IPS DF 6.9 (cell line): ENCODE measurements around the gene ZSWIM1.

Experiments
- DNase-seq: peaks from one replicate; pipeline ENCODE4 v3.0.0-alpha.2; 2013; ENCODE audit warnings: low read depth, low spot score
- H3K27ac ChIP-seq: one replicate; pipeline ENCODE4 v1.5.1; 2013; ENCODE audit warnings: low read length, control low read depth
- H3K27me3 ChIP-seq: 2 replicates; pipeline ENCODE4 v1.6.1; 2013; ENCODE audit warnings: mild to moderate bottlenecking, low read length; ENCODE audit not compliant: control insufficient read depth, insufficient read depth
- H3K36me3 ChIP-seq: 2 replicates; pipeline ENCODE4 v1.6.1; 2013; ENCODE audit warnings: low read length; ENCODE audit not compliant: control insufficient read depth, insufficient read depth
- H3K4me1 ChIP-seq: 2 replicates; pipeline ENCODE4 v1.6.1; 2013; ENCODE audit warnings: low read length; ENCODE audit not compliant: control insufficient read depth, insufficient read depth
- H3K4me3 ChIP-seq: 2 replicates; pipeline ENCODE4 v1.5.1; 2013; ENCODE audit warnings: mild to moderate bottlenecking, low read length
- H3K9me3 ChIP-seq: 2 replicates; pipeline ENCODE4 v1.6.1; 2013; ENCODE audit warnings: low read length, inconsistent platforms; ENCODE audit not compliant: control insufficient read depth, insufficient read depth
- WGBS: extraction: QIAGEN DNeasy Blood & Tissue Kit; methylation state at CpG from one replicate; pipeline ENCODE4 v1.1.7; 2013; ENCODE audit warnings: mixed read lengths, missing lambda C conversion rate; ENCODE audit not compliant: insufficient read length, insufficient coverage; 5-methylcytosine and 5-hydroxymethylcytosine counted together

Gene ZSWIM1

GRCh38 chr20:45909336-45909808 is 28.3 kb downstream of the ZSWIM1 start:
- 100% methylated on average over 1 of the region's 12 CpGs for WGBS
- Histone ChIP-seq H3K27me3 (no peaks in the 10 kb centered on the region), H3K4me1 (peaks cover 3% of the 10 kb centered on the region; the same call in 1 of the 2 replicates), H3K9me3 (no peaks in the 10 kb centered on the region), H3K36me3 (peaks cover 18% of the 10 kb centered on the region), H3K4me3 (no peak overlapping the region), H3K27ac (no peak overlapping the region)
- no peak for DNase-seq

DNA sequence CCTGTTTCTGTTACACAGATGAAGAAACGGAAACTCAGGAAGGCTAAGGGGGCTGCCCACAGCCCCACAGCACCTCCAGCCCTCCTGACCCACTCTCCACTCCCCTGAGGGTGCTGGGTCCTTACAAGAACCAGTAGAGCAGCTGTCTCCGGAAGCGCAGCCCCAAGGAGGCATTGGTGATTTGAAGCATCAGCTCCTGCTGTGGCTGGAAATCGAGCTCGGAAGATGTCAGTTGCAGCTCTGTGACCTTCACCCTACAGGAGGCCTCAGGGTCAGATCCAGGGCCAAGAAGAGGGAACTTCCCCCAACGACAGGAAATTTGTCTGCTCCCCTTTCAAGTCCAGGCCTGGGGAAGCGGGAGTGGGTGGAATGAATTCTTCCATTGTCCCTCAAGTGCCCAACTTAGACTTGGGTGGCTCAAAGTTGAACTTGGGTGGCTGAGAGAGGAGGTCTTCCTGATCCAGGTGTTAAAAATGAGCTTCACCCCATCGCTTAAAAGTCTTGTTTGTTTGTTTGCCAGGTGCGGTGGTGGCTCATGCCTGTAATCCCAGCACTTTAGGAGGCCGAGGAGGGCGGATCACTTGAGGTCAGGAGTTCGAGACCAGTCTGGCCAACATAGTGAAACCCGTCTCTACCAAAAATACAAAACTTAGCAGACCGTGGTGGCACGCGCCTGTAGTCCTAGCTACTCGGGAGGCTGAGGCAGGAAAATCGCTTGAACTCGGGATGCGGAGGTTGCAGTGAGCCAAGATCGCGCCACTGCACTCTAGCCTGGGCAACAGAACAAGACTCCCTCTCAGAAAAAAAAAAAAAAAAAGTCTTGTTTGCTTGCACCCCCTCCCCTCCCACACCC is 29.0 kb downstream of the ZSWIM1 start:
- no peak overlapping the region for H3K4me3 ChIP-seq
- no CpG with 5 or more reads among the region's 22 CpGs for WGBS
- no peaks in the 10 kb centered on the region for H3K9me3 ChIP-seq

DNA sequence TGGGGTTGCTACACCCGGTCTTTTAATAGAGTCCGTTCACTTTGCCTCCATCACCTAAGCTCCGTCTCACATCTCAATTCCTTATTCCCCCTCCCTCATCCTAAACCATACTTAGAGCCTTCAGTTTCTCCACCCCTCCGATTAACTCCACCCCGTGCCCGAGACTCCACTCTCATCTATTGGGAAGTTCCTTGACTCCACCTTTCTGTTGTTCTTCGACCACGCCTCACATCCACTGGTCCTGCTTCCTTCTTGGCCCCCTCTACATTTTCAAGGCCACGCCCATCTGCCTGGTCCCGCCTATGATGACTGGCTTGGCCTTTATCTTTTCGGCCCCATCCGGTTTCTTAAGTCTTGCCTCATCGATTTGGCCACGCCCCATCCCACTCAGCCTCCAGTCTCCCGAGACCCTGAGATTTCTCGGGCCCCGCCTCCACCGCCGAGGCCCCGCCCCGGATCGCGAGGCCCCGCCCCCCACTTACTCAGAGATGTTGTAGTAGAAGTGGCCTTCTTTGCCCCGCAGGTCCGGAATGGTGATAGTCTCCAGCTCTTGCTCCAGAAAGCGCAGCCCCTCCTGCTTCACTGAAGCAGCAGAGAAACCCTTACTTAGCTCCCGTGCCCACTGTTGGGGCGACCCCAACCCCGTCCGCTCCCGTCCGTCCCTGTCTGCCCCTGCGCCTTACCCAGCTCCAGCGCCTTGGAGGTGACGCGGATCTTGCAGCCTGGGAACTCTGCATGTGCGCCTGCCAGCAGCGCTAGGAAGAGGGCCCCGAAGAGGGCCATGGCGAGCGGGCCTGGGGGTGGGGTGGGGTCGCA is 29.9 kb downstream of the ZSWIM1 start:
- H3K9me3 ChIP-seq: no peaks in the 10 kb centered on the region
- peaks cover 10% of the 10 kb centered on the region for H3K36me3 ChIP-seq
- no peaks in the 10 kb centered on the region for H3K27me3 ChIP-seq
- no peak overlapping the region for H3K27ac ChIP-seq
- peaks cover 3% of the 10 kb centered on the region; the same call in 1 of the 2 replicates for H3K4me1 ChIP-seq
- peak overlapping the region; percentile 69; the same call in 1 of the 2 replicates for H3K4me3 ChIP-seq
- WGBS: 100% methylated on average over 2 of the region's 43 CpGs
- DNase-seq: peak; percentile 100

More for the DNA sequence above, 29.0 kb downstream of the ZSWIM1 start:
- peaks cover 12% of the 10 kb centered on the region for H3K36me3 ChIP-seq
- H3K27me3 ChIP-seq: no peaks in the 10 kb centered on the region
- no peak overlapping the region for H3K27ac ChIP-seq
- DNase-seq: no peak
- peaks cover 3% of the 10 kb centered on the region; the same call in 1 of the 2 replicates for H3K4me1 ChIP-seq

DNA sequence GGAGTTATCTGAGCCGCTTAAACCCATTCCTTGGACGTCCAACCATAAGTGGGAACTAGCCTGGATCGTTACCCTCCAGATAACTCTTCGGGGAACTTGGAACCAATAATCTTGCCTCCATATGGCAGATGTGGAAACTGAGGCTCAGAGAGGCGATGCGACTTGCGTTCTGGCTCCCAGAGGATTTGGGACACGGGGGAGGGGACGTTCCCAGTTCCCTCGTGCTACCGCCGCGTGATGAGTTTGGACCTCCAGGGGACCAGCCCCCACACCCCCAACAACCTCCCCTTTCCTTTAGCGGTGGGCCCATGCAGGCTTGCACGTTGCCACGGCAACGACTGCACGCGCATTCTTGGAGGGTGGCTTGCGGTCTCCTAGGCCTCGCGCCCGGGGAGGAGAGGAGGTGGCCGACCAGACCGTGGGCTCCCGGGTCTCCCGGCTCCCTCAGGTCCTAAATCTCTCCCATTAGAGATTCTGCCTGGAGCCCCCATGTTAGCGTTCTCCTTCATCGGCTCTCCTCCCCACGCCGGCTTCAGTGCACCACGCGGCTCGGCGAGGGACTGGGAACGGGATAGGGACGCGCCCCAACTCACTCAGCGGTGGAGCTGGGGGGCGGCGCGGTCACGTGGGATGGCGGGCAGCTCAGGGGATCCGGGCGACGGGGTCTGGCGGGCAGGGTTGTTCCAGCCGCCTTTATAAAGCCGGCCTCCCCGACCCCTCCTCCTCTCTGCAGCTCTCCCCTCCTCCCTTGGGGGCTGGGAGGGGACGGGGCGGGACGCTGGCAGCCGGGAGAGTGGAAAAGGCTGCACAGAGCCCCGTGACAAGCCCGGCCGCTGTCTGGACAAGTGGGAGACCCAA is 30.7 kb downstream of the ZSWIM1 start, which contains the start of gene PLTP:
Gene PLTP (minus strand): TSS at position 670 of the 858 bp plus-strand sequence. CDS start 703 bp downstream, outside the sequence.
- WGBS: no CpG with 5 or more reads among the region's 58 CpGs
- H3K4me3 ChIP-seq: peak within 1 kb of the TSS; percentile 69; the same call in 1 of the 2 replicates
- no peak within 1 kb of the TSS for H3K27ac ChIP-seq
- H3K4me1 ChIP-seq: peaks cover 3% of the 10 kb centered on the region; the same call in 1 of the 2 replicates
- DNase-seq: no peak
- no peaks in the 10 kb centered on the region for H3K9me3 ChIP-seq
- H3K27me3 ChIP-seq: no peaks in the 10 kb centered on the region
- H3K36me3 ChIP-seq: peaks cover 10% of the 10 kb centered on the region; the same call in 1 of the 2 replicates

- WGBS: no CpG with 5 or more reads among the region's 4 CpGs
- Histone ChIP-seq H3K27ac (no peak overlapping the region), H3K9me3 (no peaks in the 10 kb centered on the region), H3K36me3 (peaks cover 9% of the 10 kb centered on the region; the same call in 1 of the 2 replicates), H3K4me1 (peaks cover 3% of the 10 kb centered on the region; the same call in 1 of the 2 replicates), H3K4me3 (peak overlapping the region; percentile 69; the same call in 1 of the 2 replicates), H3K27me3 (no peaks in the 10 kb centered on the region)
- DNase-seq: no peak
Measured at GRCh38 chr20:45912344-45912682, 31.3 kb downstream of the ZSWIM1 start.

DNA sequence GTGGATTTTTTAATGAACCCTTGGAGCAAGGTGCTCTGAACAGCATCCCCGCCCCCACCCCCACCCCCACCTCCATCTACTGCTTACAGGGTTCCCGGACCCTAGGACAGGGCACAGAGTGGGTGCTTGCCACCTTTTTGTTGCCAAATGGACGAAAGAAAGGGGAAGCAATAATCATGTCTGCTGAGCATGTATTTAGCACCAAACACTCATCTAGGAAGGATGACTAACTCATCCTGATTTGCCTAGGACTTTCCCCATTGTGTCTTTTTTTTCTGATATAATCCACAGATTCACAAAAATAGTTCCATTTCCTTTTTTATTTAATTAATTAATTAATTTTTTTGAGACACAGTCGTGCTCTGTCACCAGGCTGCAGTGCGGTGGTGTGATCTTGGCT is 32.1 kb downstream of the ZSWIM1 start:
- Histone ChIP-seq H3K36me3 (0 out of 2 replicates have a peak, but pooled peaks cover 5% of the 10 kb centered on the region), H3K4me3 (no peak overlapping the region), H3K4me1 (peaks cover 3% of the 10 kb centered on the region; the same call in 1 of the 2 replicates), H3K27ac (no peak overlapping the region), H3K27me3 (no peaks in the 10 kb centered on the region), H3K9me3 (no peaks in the 10 kb centered on the region)
- no CpG with 5 or more reads among the region's 5 CpGs for WGBS
- DNase-seq: no peak

DNA sequence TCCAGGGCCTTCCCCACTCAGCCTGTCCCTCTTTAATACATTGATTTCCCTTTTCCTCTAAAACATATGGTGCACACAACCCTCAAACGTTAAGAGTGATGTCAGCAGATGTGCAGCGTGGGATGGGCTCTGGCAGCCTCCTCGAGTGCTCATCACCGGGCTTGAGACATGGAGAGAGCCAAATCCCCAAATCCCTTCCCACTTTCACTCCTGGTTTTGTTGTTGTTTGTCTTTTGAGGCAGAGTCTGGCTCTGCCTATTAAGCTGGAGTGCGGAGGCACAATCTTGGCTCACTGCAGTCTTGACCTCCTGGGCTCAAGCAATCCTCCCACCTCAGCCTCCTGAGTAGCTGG is 36.7 kb downstream of the ZSWIM1 start:
- no peaks in the 10 kb centered on the region for H3K4me1 ChIP-seq
- H3K27ac ChIP-seq: no peak overlapping the region
- WGBS: no CpG with 5 or more reads among the region's 5 CpGs
- no peaks in the 10 kb centered on the region for H3K27me3 ChIP-seq
- no peaks in the 10 kb centered on the region for H3K36me3 ChIP-seq
- H3K4me3 ChIP-seq: no peak overlapping the region
- no peak for DNase-seq
- no peaks in the 10 kb centered on the region for H3K9me3 ChIP-seq

- no peaks in the 10 kb centered on the region for H3K9me3 ChIP-seq
- WGBS: no CpG with 5 or more reads among the region's 5 CpGs
- no peak overlapping the region for H3K27ac ChIP-seq
- H3K27me3 ChIP-seq: no peaks in the 10 kb centered on the region
- H3K4me3 ChIP-seq: no peak overlapping the region
- no peaks in the 10 kb centered on the region for H3K36me3 ChIP-seq
- DNase-seq: no peak
- H3K4me1 ChIP-seq: no peaks in the 10 kb centered on the region
Measured at GRCh38 chr20:45918182-45918737, 37.2 kb downstream of the ZSWIM1 start.

- Histone ChIP-seq H3K4me1 (no peaks in the 10 kb centered on the region), H3K9me3 (no peaks in the 10 kb centered on the region), H3K27me3 (no peaks in the 10 kb centered on the region), H3K4me3 (no peak overlapping the region), H3K27ac (no peak overlapping the region), H3K36me3 (no peaks in the 10 kb centered on the region)
- DNase-seq: no peak
- no CpG with 5 or more reads among the region's 12 CpGs for WGBS
Measured at GRCh38 chr20:45918779-45919537, 37.9 kb downstream of the ZSWIM1 start.
